A549 (cell line): Measurements from ENCODE around the gene SMIM44. TPM values are rescaled to one million over a fixed set of nuclear protein-coding genes. Genes with fewer than 3 reads are reported as not detected.

Source experiments
- ATAC-seq, 2 experiments: fragments of 200-7000 bp in 1 of 2; fragments of >200 bp in 1 of 2; cut with Nextera tagmentation in 1 of 2; cut with Tn5 transposase in 1 of 2; 3 replicates each; pipeline versions ENCODE4 v1.8.0 to v1.9.1; 2018 to 2020; ENCODE audit warnings: mild to moderate bottlenecking in 1 of 2, moderate library complexity in 1 of 2
- CTCF ChIA-PET: fragments of 300-600 bp; sonication (Branson Sonifier 250); formaldehyde crosslinking; extraction: SDS; loops from one replicate; lab custom pipeline; 2021; ENCODE audit warnings: antibody characterized with exemption, inconsistent platforms; lab: Yijun Ruan, JAX
- POLR2A ChIA-PET: fragments of 350-600 bp; formaldehyde crosslinking; extraction: SDS; loops from one replicate; lab custom pipeline; 2021; ENCODE audit warnings: antibody characterized with exemption, inconsistent platforms; lab: Yijun Ruan, JAX
- DNase-seq, 2 experiments: peaks; one replicate each; pipeline versions ENCODE4 v3.0.0 to v3.0.0-alpha.2; 2011 to 2016; ENCODE audit warnings: low read depth in 1 of 2, low spot score in 1 of 2
- FAIRE-seq: peaks from 2 replicates; lab custom pipeline; 2011; peaks lifted over from hg19 to GRCh38; lab: Jason Lieb, UNC
- H3K27ac ChIP-seq, 2 experiments: fragments of >200 bp; sonication (Bioruptor Twin); formaldehyde crosslinking; 3 replicates each; pipeline ENCODE4 v1.5.1; 2016 to 2017
- H3K4me1 ChIP-seq: fragments of >200 bp; sonication (Bioruptor Twin); formaldehyde crosslinking; 3 replicates; pipeline ENCODE4 v1.6.1; 2016
- H3K4me2 ChIP-seq: fragments of >200 bp; sonication (Bioruptor Twin); formaldehyde crosslinking; 3 replicates; pipeline ENCODE4 v1.6.1; 2016
- H3K4me3 ChIP-seq: fragments of >200 bp; sonication (Bioruptor Twin); formaldehyde crosslinking; 3 replicates; pipeline ENCODE4 v1.5.1; 2016
- H3K9me3 ChIP-seq: fragments of >200 bp; sonication (Bioruptor Twin); formaldehyde crosslinking; 3 replicates; pipeline ENCODE4 v1.6.1; 2016
- CBX8 ChIP-seq: fragments of 200-600 bp; sonication (generic); IDR thresholded peaks from 2 replicates; pipeline ENCODE4 v1.6.1; 2016
- CHD2 ChIP-seq: fragments of 150-350 bp; IDR thresholded peaks from 2 replicates; pipeline ENCODE4 v1.6.1; 2014; ENCODE audit warnings: low read length; ENCODE audit not compliant: partially characterized antibody
- EHMT2 ChIP-seq: fragments of 200-600 bp; sonication (generic); IDR thresholded peaks from 2 replicates; pipeline ENCODE4 v1.6.1; 2016; ENCODE audit warnings: antibody characterized with exemption, low read depth, mild to moderate bottlenecking, moderate library complexity
- EP300 ChIP-seq, 2 experiments: fragments of >200 bp; sonication (Bioruptor Twin); formaldehyde crosslinking; IDR thresholded peaks; 2 replicates in 1 of 2; 3 replicates in 1 of 2; pipeline ENCODE4 v1.6.1; 2016 to 2017
- ESRRA ChIP-seq: fragments of 150-350 bp; IDR thresholded peaks from 2 replicates; pipeline ENCODE4 v1.6.1; 2014; ENCODE audit warnings: mild to moderate bottlenecking, low read length, borderline replicate concordance
- FOSB ChIP-seq: fragments of 250-450 bp; sonication (Bioruptor Pico); IDR thresholded peaks from 2 replicates; pipeline ENCODE4 v1.5.0; 2020; ENCODE audit warnings: mild to moderate bottlenecking, moderate library complexity
- FOXS1 ChIP-seq: fragments of 250-450 bp; sonication (Bioruptor Pico); IDR thresholded peaks from 2 replicates; pipeline ENCODE4 v1.5.0; 2020; ENCODE audit warnings: mild to moderate bottlenecking, moderate library complexity
- GATA3 ChIP-seq: IDR thresholded peaks from 2 replicates; pipeline ENCODE4 v1.6.1; 2012; ENCODE audit warnings: borderline replicate concordance
- HOXB5 ChIP-seq: fragments of 250-450 bp; sonication (Bioruptor Pico); IDR thresholded peaks from 2 replicates; pipeline ENCODE4 v1.5.0; 2020; ENCODE audit warnings: mild to moderate bottlenecking, moderate library complexity
- JUN ChIP-seq, 2 experiments: fragments of >200 bp; sonication (Bioruptor Twin); formaldehyde crosslinking; IDR thresholded peaks; 2 replicates in 1 of 2; 3 replicates in 1 of 2; pipeline ENCODE4 v1.6.1; 2016 to 2017
- KDM1A ChIP-seq: fragments of 200-600 bp; sonication (generic); IDR thresholded peaks from 2 replicates; pipeline ENCODE4 v1.6.1; 2016; ENCODE audit warnings: low read depth, mild to moderate bottlenecking
- MAFK ChIP-seq: fragments of 450-650 bp; IDR thresholded peaks from 2 replicates; pipeline ENCODE4 v1.6.1; 2014; ENCODE audit not compliant: partially characterized antibody
- MAX ChIP-seq: IDR thresholded peaks from 2 replicates; pipeline ENCODE4 v1.6.1; 2012
- RARB ChIP-seq: fragments of 250-450 bp; sonication (Bioruptor Pico); IDR thresholded peaks from 2 replicates; pipeline ENCODE4 v1.8.0; 2021; ENCODE audit warnings: mild to moderate bottlenecking, moderate library complexity
- RCOR1 ChIP-seq: fragments of 150-350 bp; IDR thresholded peaks from 2 replicates; pipeline ENCODE4 v1.6.1; 2014; ENCODE audit warnings: antibody characterized with exemption, low read length, low read depth
- SREBF2 ChIP-seq: fragments of 450-650 bp; IDR thresholded peaks from 2 replicates; pipeline ENCODE4 v1.6.1; 2014; ENCODE audit warnings: mild to moderate bottlenecking, moderate library complexity
- USF2 ChIP-seq: fragments of 450-650 bp; IDR thresholded peaks from 2 replicates; pipeline ENCODE4 v1.6.1; 2014; ENCODE audit warnings: antibody characterized with exemption
- ZFP36 ChIP-seq: fragments of 450-650 bp; IDR thresholded peaks from 2 replicates; pipeline ENCODE4 v1.6.1; 2014; ENCODE audit warnings: borderline replicate concordance; ENCODE audit not compliant: partially characterized antibody
- ZSCAN20 ChIP-seq: fragments of 250-450 bp; sonication (Bioruptor Pico); IDR thresholded peaks from 2 replicates; pipeline ENCODE4 v1.8.0; 2022; ENCODE audit warnings: mild to moderate bottlenecking, moderate library complexity
- WGBS: methylation state at CpG from one replicate; pipeline ENCODE4 v1.1.6; 2017; ENCODE audit errors: missing lambda C conversion rate; 5-methylcytosine and 5-hydroxymethylcytosine counted together
- polyA plus RNA-seq, 4 experiments: library from polyadenylated mRNA; depleted of rRNA in 3 of 4; stranded (reverse); fragments of >200 nt; fragmentation: RNase III in 1 of 4; extraction: RNeasy Plus Mini Kit Qiagen cat#74134 plus additional on column Dnase treatment in 1 of 4; gene quantifications; 2 replicates in 3 of 4; 3 replicates in 1 of 4; pipeline ENCODE4 v1.2.3, GENCODE V29; 2011 to 2017

The SMIM44 gene
- polyA plus RNA-seq, 2 of the 4 experiments (the other 2 are of a cell fraction), result not detected

DNA sequence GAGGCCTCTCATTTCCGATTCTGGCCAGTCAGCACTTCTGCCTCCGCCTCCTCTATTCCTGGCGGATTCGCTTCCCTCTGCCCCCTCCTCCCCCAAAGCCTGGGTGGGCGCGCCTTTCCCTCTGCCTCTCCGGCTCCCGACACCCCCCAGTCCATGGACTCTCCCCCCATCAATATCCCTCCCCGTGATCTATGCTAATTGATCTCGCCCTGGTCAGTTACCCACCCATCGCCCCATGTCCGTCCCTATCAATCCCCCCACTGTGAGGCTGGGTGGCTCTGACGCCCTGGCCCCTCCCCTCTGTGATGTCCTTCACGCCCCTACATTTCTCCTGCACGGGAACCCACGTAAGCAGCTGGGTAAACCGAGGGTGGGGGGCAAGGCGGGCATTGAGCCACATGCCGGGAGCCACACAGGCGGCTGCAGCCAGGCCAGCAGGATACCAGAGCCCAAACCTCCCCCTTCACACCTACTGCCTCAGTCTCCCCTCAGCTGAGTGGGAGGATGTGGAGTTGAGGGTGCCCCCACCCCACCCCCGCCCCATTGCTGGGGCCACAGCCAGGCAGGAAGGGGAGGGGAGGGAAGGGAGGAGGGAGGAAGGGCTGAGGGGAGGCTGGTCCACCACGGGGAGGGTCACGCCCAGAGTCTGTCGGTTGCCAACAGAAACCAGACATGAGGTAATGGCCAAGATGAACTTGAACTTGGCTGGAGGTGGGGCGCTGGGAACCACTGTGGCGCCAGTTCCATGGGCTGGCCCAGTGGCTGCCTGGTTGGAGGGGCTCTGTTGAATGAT, 24.0 kb downstream of the SMIM44 start:
- WGBS, result 33% methylated on average over 14 of the region's 26 CpGs
- ChIA-PET POLR2A (interaction anchor here (0.5 kb wide), 1 partner anchor 26 kb away, joined by 4 read pairs; no protein-coding TSS in a partner anchor), CTCF (interaction anchor here (0.9 to 3.1 kb wide), 3 partner anchors 11 to 19 kb away, joined by 4 to 18 read pairs (median 15); no protein-coding TSS in a partner anchor)
- no peak overlapping the region for H3K4me3 ChIP-seq
- H3K4me2 ChIP-seq, result peak overlapping the region; percentile 82
- no peaks in the 10 kb centered on the region for H3K9me3 ChIP-seq
- peak; percentile 49 to 66 for ATAC-seq
- H3K27ac ChIP-seq, result peak overlapping the region; percentile 91 to 95
- DNase-seq, result peak; percentile 78 to 93
- FAIRE-seq, result no peak
- H3K4me1 ChIP-seq, result peaks cover 55% of the 10 kb centered on the region
- TF ChIP-seq FOSB (CRISPR knock-in tag) (no peak), MAFK (peak; percentile 97), EHMT2 (no peak), GATA3 (peak; percentile 32; the same call in 1 of the 2 replicates), MAX (peak; percentile 36; the same call in 1 of the 2 replicates), SREBF2 (no peak), RARB (CRISPR knock-in tag) (no peak), HOXB5 (CRISPR knock-in tag) (0 out of 2 replicates have a peak, but pooled peaks have one; percentile 24), FOXS1 (0 out of 2 replicates have a peak, but pooled peaks have one; percentile 15), ESRRA (no peak), CHD2 (no peak)

DNA sequence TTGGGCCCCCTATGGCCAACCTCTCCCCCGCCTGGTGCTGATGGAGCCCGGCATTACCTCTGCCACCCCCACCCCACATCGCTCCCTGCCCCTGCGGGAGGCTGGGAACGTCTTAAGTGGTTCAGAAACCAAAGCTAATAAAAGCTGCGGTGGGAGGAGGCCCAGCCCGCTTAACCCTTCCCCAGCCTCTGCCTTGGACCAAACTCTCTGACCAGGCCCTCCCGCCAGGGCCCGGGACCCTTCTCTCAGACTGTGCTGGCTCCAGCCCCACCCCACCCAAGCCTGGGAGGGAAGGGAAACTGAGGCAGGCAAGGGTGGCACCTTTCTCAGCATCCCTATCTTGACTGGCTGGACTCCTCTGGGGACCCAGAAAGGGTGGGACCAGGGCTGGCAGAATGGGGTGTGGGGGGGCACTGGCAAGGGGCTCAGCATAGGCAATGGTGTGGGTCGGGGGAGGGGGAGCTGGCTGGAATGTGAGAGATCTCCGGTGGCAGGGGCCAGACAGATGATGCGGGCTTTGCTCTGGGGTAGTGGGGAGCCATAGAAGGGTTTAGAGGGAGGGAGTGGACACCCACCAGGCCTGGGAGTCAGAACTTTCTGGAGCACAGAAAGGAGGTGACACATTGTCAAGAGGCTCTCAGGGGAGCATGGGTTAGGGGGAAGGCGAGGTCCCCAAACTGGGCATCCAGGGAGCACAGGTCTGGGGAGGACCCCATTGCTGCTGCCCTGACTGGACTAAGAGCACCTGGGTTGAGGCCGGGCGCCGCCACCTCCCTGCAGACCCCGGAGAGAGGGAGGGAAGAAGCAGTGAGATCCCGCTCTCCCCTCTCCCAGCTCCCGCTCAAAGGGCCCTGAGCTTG, 24.8 kb downstream of the SMIM44 start:
- Histone ChIP-seq H3K4me2 (peak overlapping the region; percentile 82), H3K27ac (peak overlapping the region; percentile 91 to 95), H3K9me3 (no peaks in the 10 kb centered on the region), H3K4me1 (peaks cover 50% of the 10 kb centered on the region), H3K4me3 (no peak overlapping the region)
- POLR2A ChIA-PET, result interaction anchor here (0.5 kb wide), 1 partner anchor 26 kb away, joined by 4 read pairs; no protein-coding TSS in a partner anchor
- ATAC-seq (peak; percentile 45 to 63; a peak in 5 of 6 replicates), DNase-seq (peak in 1 of 2 experiments; percentile 86), FAIRE-seq (no peak)
- CTCF ChIA-PET, result interaction anchor here (0.9 to 3.1 kb wide), 3 partner anchors 12 to 18 kb away, joined by 4 to 18 read pairs (median 4); no protein-coding TSS in a partner anchor
- TF ChIP-seq RCOR1 (0 out of 2 replicates have a peak, but pooled peaks have one; percentile 29), ZFP36 (peak; percentile 86), KDM1A (0 out of 2 replicates have a peak, but pooled peaks have one; percentile 30), EHMT2 (no peak), ESRRA (no peak), CBX8 (no peak), ZSCAN20 (no peak), USF2 (no peak), JUN (IDR thresholded peaks at IDR 0.05) (0 out of 5 replicates have a peak, but pooled peaks of 1 of the 2 experiments have one; percentile 6), MAX (peak; percentile 12; the same call in 1 of the 2 replicates), EP300 (IDR thresholded peaks at IDR 0.05) (no peak)
- 64% methylated on average over 11 of the region's 19 CpGs for WGBS
